ENCODE results near the gene IFIT3. TPM values are rescaled to one million over a fixed set of nuclear protein-coding genes. Genes with fewer than 3 reads are reported as not detected.

Gene IFIT3
- total and polyA plus RNA-seq, 2 experiments from 2014 or later = 0.42 to 0.52 TPM

- no peak overlapping the region for H3K4me3 ChIP-seq
- H4K20me1 ChIP-seq (replicated peaks; ENCODE audit: insufficient read depth) = no peaks in the 10 kb centered on the region
- H3K27ac ChIP-seq (ENCODE audit: low read depth) = no peak overlapping the region
- H3K9me3 Mint-ChIP-seq = peaks cover 11% of the 10 kb centered on the region
- H3K27ac Mint-ChIP-seq = no peak overlapping the region
- H3K27me3 ChIP-seq (ENCODE audit: insufficient read depth) = no peaks in the 10 kb centered on the region
- H3K4me1 ChIP-seq (ENCODE audit: insufficient read depth) = peaks cover 49% of the 10 kb centered on the region
- no peak for TF ChIP-seq ZNF331 (CRISPR knock-in tag; IDR thresholded peaks at IDR 0.05; ENCODE audit: low read depth)
- TF ChIP-seq, protein P1, sequence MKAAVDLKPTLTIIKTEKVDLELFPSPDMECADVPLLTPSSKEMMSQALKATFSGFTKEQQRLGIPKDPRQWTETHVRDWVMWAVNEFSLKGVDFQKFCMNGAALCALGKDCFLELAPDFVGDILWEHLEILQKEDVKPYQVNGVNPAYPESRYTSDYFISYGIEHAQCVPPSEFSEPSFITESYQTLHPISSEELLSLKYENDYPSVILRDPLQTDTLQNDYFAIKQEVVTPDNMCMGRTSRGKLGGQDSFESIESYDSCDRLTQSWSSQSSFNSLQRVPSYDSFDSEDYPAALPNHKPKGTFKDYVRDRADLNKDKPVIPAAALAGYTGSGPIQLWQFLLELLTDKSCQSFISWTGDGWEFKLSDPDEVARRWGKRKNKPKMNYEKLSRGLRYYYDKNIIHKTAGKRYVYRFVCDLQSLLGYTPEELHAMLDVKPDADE (IDR thresholded peaks at IDR 0.05) = no peak
- TF ChIP-seq EZH2phosphoT487 (IDR thresholded peaks at IDR 0.05; ENCODE audit: unreplicated experiment) = no peak
- no peak for TF ChIP-seq CREB1 (CRISPR knock-in tag; IDR thresholded peaks at IDR 0.05; ENCODE audit: low read depth)
- no peak for TF ChIP-seq ZNF114 (CRISPR knock-in tag; IDR thresholded peaks at IDR 0.05)
- TF ChIP-seq STAT1 (IDR thresholded peaks at IDR 0.05; ENCODE audit: unreplicated experiment) = no peak
- no peak for TF ChIP-seq CTCF (conservative IDR thresholded peaks at IDR 0.05; ENCODE audit: low read depth in 2 of 2)
- no peak for TF ChIP-seq NANOG (IDR thresholded peaks at IDR 0.05; ENCODE audit: borderline replicate concordance)
- no peak for TF ChIP-seq REST (IDR thresholded peaks at IDR 0.05; ENCODE audit: unreplicated experiment)
- TF ChIP-seq ZNF462 (CRISPR knock-in tag; IDR thresholded peaks at IDR 0.05) = no peak
- TF ChIP-seq POLR2AphosphoS5 (IDR thresholded peaks at IDR 0.05; ENCODE audit: low read depth) = no peak
- TF ChIP-seq EZH2 (IDR thresholded peaks at IDR 0.05; ENCODE audit: low read depth, unreplicated experiment) = no peak
- TF ChIP-seq JUNB (IDR thresholded peaks at IDR 0.05; ENCODE audit: unreplicated experiment) = no peak
- H3K4me2 ChIP-seq = no peak overlapping the region
- peaks cover 12% of the 10 kb centered on the region for H3K36me3 Mint-ChIP-seq (ENCODE audit: low read depth)
- H3F3A ChIP-seq (replicated peaks; ENCODE audit: low read depth) = no peaks in the 10 kb centered on the region
- H3K4me3 Mint-ChIP-seq = no peak overlapping the region
- peaks cover 2% of the 10 kb centered on the region for H3K27me3 Mint-ChIP-seq (ENCODE audit: insufficient read depth, low read depth, poor library complexity)
- no peaks in the 10 kb centered on the region for H3K79me2 ChIP-seq (replicated peaks; ENCODE audit: insufficient read depth)
- H3K36me3 ChIP-seq (ENCODE audit: insufficient read depth) = no peaks in the 10 kb centered on the region; the same call in 1 of the 2 replicates
- ATAC-seq (no peak), DNase-seq (ENCODE audit: low spot score) (no peak)
- H2AFZ ChIP-seq = no peak overlapping the region
- H3K9me2 ChIP-seq (ENCODE audit: insufficient read depth) = peaks cover 13% of the 10 kb centered on the region; the same call in 1 of the 2 replicates
- H3K4me1 Mint-ChIP-seq = peaks cover 48% of the 10 kb centered on the region
These were observed 25.0 kb downstream of the IFIT3 start for GRCh38 chr10:89352802-89353201.

All from GM23338 (cell line).